Left renal pelvis (tissue), 4 donors: ENCODE results near the gene CMBL. TPM values are rescaled to one million over a fixed set of nuclear protein-coding genes. Genes with fewer than 3 reads are reported as not detected.

Experiments used
- DNase-seq, 4 donors: peaks; one replicate each; pipeline ENCODE4 v3.0.0-alpha.2; 2013; ENCODE audit warnings: low read depth in 4 of 4, low spot score in 3 of 4
- polyA plus RNA-seq, 4 donors: library from polyadenylated mRNA; unstranded; fragments of 120-200 nt; gene quantifications; one replicate each; pipeline ENCODE4 v1.2.1, GENCODE V29; 2013; ENCODE audit not compliant: insufficient read length in 4 of 4

The CMBL gene
- polyA plus RNA-seq, 4 donors: 32.1 to 47.4 (median 41.2) TPM

DNA sequence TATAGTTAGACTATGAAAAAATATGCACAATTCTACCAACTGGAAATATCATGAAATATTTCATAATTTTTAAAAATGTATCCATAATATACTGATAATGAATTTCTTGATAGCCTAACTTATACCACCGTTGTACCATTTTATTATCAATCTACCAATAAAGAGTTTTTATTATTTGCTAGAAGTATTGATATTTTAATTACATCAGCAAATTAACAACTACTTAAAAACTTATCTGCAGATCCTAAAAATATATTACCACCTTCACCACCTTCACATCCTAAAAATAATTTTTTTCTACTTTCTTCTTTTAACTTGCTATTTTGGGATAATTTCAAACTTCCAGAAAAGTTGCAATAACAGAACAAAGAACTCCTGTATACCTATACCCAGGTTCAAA is 79.4 kb downstream of the CMBL start:
- DNase-seq: no peak

Other genes with a start within 250 kb of the CMBL start
- gene ATPSCKMT, start 58.0 kb downstream of the CMBL start, polyA plus RNA-seq: 10 to 100 TPM; 20.2 to 23.8 (median 21.9) TPM
- gene CCT5, start 57.6 kb downstream of the CMBL start, polyA plus RNA-seq: 100 to 1,000 TPM; 152 to 270 (median 258) TPM
- gene MARCHF6, start 45.8 kb upstream of the CMBL start, polyA plus RNA-seq: 100 to 1,000 TPM; 153 to 197 (median 192) TPM
- gene ROPN1L, start 134.0 kb upstream of the CMBL start, polyA plus RNA-seq: under 1 TPM; 0.12 to 0.89 (median 0.68) TPM